ENCODE results near the gene SH3RF3. TPM values are rescaled to one million over a fixed set of nuclear protein-coding genes. Genes with fewer than 3 reads are reported as not detected.

SH3RF3 gene
- total RNA-seq, 4 donors from 2014 or later, result 2.2 to 6.1 (median 4.2) TPM

- H3K9me3 ChIP-seq, result no peaks in the 10 kb centered on the region
- H3K4me1 ChIP-seq, result peaks cover 8% of the 10 kb centered on the region
- H3K36me3 ChIP-seq, result no peaks in the 10 kb centered on the region
- DNase-seq (ENCODE audit: low spot score in 2 of 2), result peak in 1 of 2 donors; percentile 29
- 96% methylated on average over 6 of the region's 6 CpGs for WGBS
- no peak for TF ChIP-seq EP300 (IDR thresholded peaks at IDR 0.05)
- no peak for TF ChIP-seq CTCF (IDR thresholded peaks at IDR 0.05)
- no peak for TF ChIP-seq POLR2A (IDR thresholded peaks at IDR 0.05)
- no peak for TF ChIP-seq POLR2AphosphoS5 (IDR thresholded peaks at IDR 0.05)
- H3K27ac ChIP-seq, result no peak overlapping the region
- H3K4me3 ChIP-seq, result no peak overlapping the region
- H3K27me3 ChIP-seq, result no peaks in the 10 kb centered on the region
Observed at GRCh38 chr2:109226622-109227021, 97.6 kb downstream of the SH3RF3 start.

- Histone ChIP-seq H3K4me1 (peaks cover 8% of the 10 kb centered on the region), H3K36me3 (no peaks in the 10 kb centered on the region), H3K9me3 (no peaks in the 10 kb centered on the region), H3K4me3 (no peak overlapping the region), H3K27me3 (no peaks in the 10 kb centered on the region), H3K27ac (no peak overlapping the region)
- 98% methylated on average over 4 of the region's 4 CpGs for WGBS
- DNase-seq (ENCODE audit: low spot score in 2 of 2), result peak in 1 of 2 donors; percentile 38
- no peak for TF ChIP-seq CTCF (IDR thresholded peaks at IDR 0.05)
Observed at GRCh38 chr2:109229094-109229675, 100.2 kb downstream of the SH3RF3 start.

GRCh38 chr2:109230941-109231420 lies 102.0 kb downstream of the SH3RF3 start:
- TF ChIP-seq POLR2A (IDR thresholded peaks at IDR 0.05) (no peak), CTCF (IDR thresholded peaks at IDR 0.05) (no peak), EP300 (IDR thresholded peaks at IDR 0.05) (no peak), POLR2AphosphoS5 (IDR thresholded peaks at IDR 0.05) (no peak)
- no peak overlapping the region for H3K27ac ChIP-seq

GRCh38 chr2:109231428-109231827 lies 102.4 kb downstream of the SH3RF3 start:
- TF ChIP-seq CTCF (IDR thresholded peaks at IDR 0.05), result no peak
- TF ChIP-seq EP300 (IDR thresholded peaks at IDR 0.05), result no peak
- no peak for TF ChIP-seq POLR2AphosphoS5 (IDR thresholded peaks at IDR 0.05)
- TF ChIP-seq POLR2A (IDR thresholded peaks at IDR 0.05), result no peak
- Histone ChIP-seq H3K4me1 (peaks cover 8% of the 10 kb centered on the region), H3K4me3 (no peak overlapping the region), H3K9me3 (no peaks in the 10 kb centered on the region), H3K36me3 (no peaks in the 10 kb centered on the region), H3K27me3 (no peaks in the 10 kb centered on the region), H3K27ac (no peak overlapping the region)
- no peak for DNase-seq (ENCODE audit: low spot score in 2 of 2)
- 59% methylated on average over 3 of the region's 3 CpGs for WGBS

More at GRCh38 chr2:109230941-109231420, 102.0 kb downstream of the SH3RF3 start:
- peak in 1 of 2 donors; percentile 48 for DNase-seq (ENCODE audit: low spot score in 2 of 2)
- no peaks in the 10 kb centered on the region for H3K27me3 ChIP-seq
- H3K4me3 ChIP-seq, result no peak overlapping the region
- H3K9me3 ChIP-seq, result no peaks in the 10 kb centered on the region
- peaks cover 8% of the 10 kb centered on the region for H3K4me1 ChIP-seq
- H3K36me3 ChIP-seq, result no peaks in the 10 kb centered on the region
- WGBS, result 50% methylated on average over 7 of the region's 7 CpGs

GRCh38 chr2:109231996-109232705 lies 103.1 kb downstream of the SH3RF3 start:
- Histone ChIP-seq H3K27ac (no peak overlapping the region), H3K36me3 (no peaks in the 10 kb centered on the region), H3K4me1 (peaks cover 8% of the 10 kb centered on the region), H3K4me3 (no peak overlapping the region), H3K9me3 (no peaks in the 10 kb centered on the region), H3K27me3 (no peaks in the 10 kb centered on the region)
- DNase-seq (ENCODE audit: low spot score in 2 of 2), result peak in 1 of 2 donors; percentile 4
- TF ChIP-seq CTCF (IDR thresholded peaks at IDR 0.05) (no peak), EP300 (IDR thresholded peaks at IDR 0.05) (no peak), POLR2AphosphoS5 (IDR thresholded peaks at IDR 0.05) (no peak), POLR2A (IDR thresholded peaks at IDR 0.05) (no peak)
- 83% methylated on average over 7 of the region's 7 CpGs for WGBS
